ENCODE data around the gene GREM1. TPM values are rescaled to one million over a fixed set of nuclear protein-coding genes. Genes with fewer than 3 reads are reported as not detected.

GREM1 gene
- total RNA-seq, 1 experiment from 2014 or later = 0.66 TPM

- Histone ChIP-seq H3K79me2 (ENCODE audit: insufficient read depth, low read length) (no peaks in the 10 kb centered on the region), H3K4me2 (ENCODE audit: low read length) (no peak overlapping the region), H4K20me1 (ENCODE audit: insufficient read depth) (no peaks in the 10 kb centered on the region), H3K4me3 (replicated peaks in 1 of 2; ENCODE audit: low read depth in 1 of 2, low read length in 2 of 2) (no peak overlapping the region), H3K9ac (ENCODE audit: low read length) (no peak overlapping the region), H3K27me3 (ENCODE audit: insufficient read depth, low read length) (no peaks in the 10 kb centered on the region), H3K36me3 (ENCODE audit: control insufficient read depth in 1 of 2, insufficient read depth in 2 of 2, low read length in 2 of 2) (no peaks in the 10 kb centered on the region), H2AFZ (ENCODE audit: low read depth, low read length, poor library complexity, severe bottlenecking) (no peak overlapping the region), H3K9me2 (ENCODE audit: insufficient read depth) (no peaks in the 10 kb centered on the region), H3K27ac (ENCODE audit: low read depth, low read length) (no peak overlapping the region), H3K9me3 (ENCODE audit: control insufficient read depth in 1 of 2, insufficient read depth in 1 of 2, low read depth in 1 of 2, low read length in 2 of 2) (no peaks in the 10 kb centered on the region), H3K4me1 (ENCODE audit: control insufficient read depth in 1 of 2, insufficient read depth in 2 of 2, low read length in 2 of 2) (no peaks in the 10 kb centered on the region)
- RAD21 ChIA-PET (ENCODE audit: low non-redundant PET in 1 of 2, low total read pairs in 2 of 2, uncharacterized antibody in 2 of 2, unreplicated experiment in 2 of 2) = no interaction called here
- CTCF ChIA-PET = interaction anchor here (1.3 kb wide), 1 partner anchor 25 kb away, joined by 3 read pairs; no protein-coding TSS in a partner anchor
- BruUV-seq (replicated peaks) = no TSS peak
- DNase-seq (ENCODE audit: low read depth, low spot score) (no peak), ATAC-seq (no peak)
- POLR2A ChIA-PET = no interaction called here
- intact Hi-C loops (cut with micrococcal nuclease) = no loop called here
- TF ChIP-seq CBX3 (IDR thresholded peaks at IDR 0.05; ENCODE audit: low read depth) = no peak
- TF ChIP-seq POLR2A (IDR thresholded peaks at IDR 0.05; ENCODE audit: borderline replicate concordance, extremely low read depth, insufficient read depth, insufficient read length) = no peak
- TF ChIP-seq SIN3A (IDR thresholded peaks at IDR 0.05; ENCODE audit: low read depth) = no peak
- no peak for TF ChIP-seq ZBTB33 (IDR thresholded peaks at IDR 0.05; ENCODE audit: extremely low read depth, insufficient replicate concordance, low read length)
- no peak for TF ChIP-seq POLR2AphosphoS5 (IDR thresholded peaks at IDR 0.05; ENCODE audit: low read depth, low read length)
- no peak for TF ChIP-seq ZNF274 (IDR thresholded peaks at IDR 0.05; ENCODE audit: low read depth, low read length)
- TF ChIP-seq ELF1 (IDR thresholded peaks at IDR 0.05; ENCODE audit: borderline replicate concordance, low read depth) = no peak
- no peak for TF ChIP-seq YY1 (IDR thresholded peaks at IDR 0.05; ENCODE audit: extremely low read depth, insufficient replicate concordance, low read depth, low read length)
- TF ChIP-seq SRF (IDR thresholded peaks at IDR 0.05; ENCODE audit: low read depth) = no peak
- no peak for TF ChIP-seq MAX (IDR thresholded peaks at IDR 0.05)
- no peak for TF ChIP-seq CEBPB (IDR thresholded peaks at IDR 0.05; ENCODE audit: low read depth)
- TF ChIP-seq TCF7L2 (IDR thresholded peaks at IDR 0.05; ENCODE audit: borderline replicate concordance, extremely low read depth, insufficient read depth, insufficient read length) = no peak
- TF ChIP-seq SP1 (IDR thresholded peaks at IDR 0.05; ENCODE audit: low read depth) = no peak
- TF ChIP-seq ZFX (IDR thresholded peaks at IDR 0.05) = no peak
- TF ChIP-seq EGR1 (IDR thresholded peaks at IDR 0.05; ENCODE audit: low read depth) = no peak
- TF ChIP-seq EZH2 (IDR thresholded peaks at IDR 0.05) = no peak
- TF ChIP-seq FOSL1 (IDR thresholded peaks at IDR 0.05; ENCODE audit: low read depth) = no peak
- no peak for TF ChIP-seq REST (IDR thresholded peaks at IDR 0.05; ENCODE audit: low read depth)
- TF ChIP-seq EZH2phosphoT487 (IDR thresholded peaks at IDR 0.05; ENCODE audit: borderline replicate concordance) = no peak
Measured at GRCh38 chr15:32687556-32687955, 30.2 kb upstream of the GREM1 start.

Data from HCT116 (cell line).